Panc1 (cell line): Measurements from ENCODE around the gene HSPA12A. TPM values are rescaled to one million over a fixed set of nuclear protein-coding genes. Genes with fewer than 3 reads are reported as not detected.

Source experiments
- ATAC-seq: fragments of 200-7000 bp; cut with Tn5 transposase; 2 replicates; pipeline ENCODE4 v1.9.1; 2020; ENCODE audit warnings: mild to moderate bottlenecking, moderate library complexity
- BruUV-seq: library from RNA; stranded (reverse); fragments of 400-500 nt; replicated peaks from 2 replicates; lab custom pipeline; 2021; lab: Mats Ljungman, UMichigan
- CTCF ChIA-PET: fragments of 300-600 bp; sonication (Branson Sonifier 250); formaldehyde crosslinking; loops from one replicate; lab custom pipeline; 2022; ENCODE audit warnings: antibody characterized with exemption; lab: Charles Lee
- POLR2A ChIA-PET: fragments of 300-600 bp; sonication (Branson Sonifier 250); formaldehyde crosslinking; loops from one replicate; lab custom pipeline; 2022; ENCODE audit warnings: antibody characterized with exemption; lab: Charles Lee
- DNase-seq: peaks from one replicate; pipeline ENCODE4 v3.0.0-alpha.2; 2010; ENCODE audit warnings: low read depth, low spot score
- H3K27ac ChIP-seq: 2 replicates; pipeline ENCODE4 v1.5.1; 2011; ENCODE audit warnings: mild to moderate bottlenecking, low read length, inconsistent platforms
- H3K27me3 ChIP-seq: fragments of 200-500 bp; sonication (Bioruptor generic); 2 replicates; pipeline ENCODE4 v1.6.0; 2014; ENCODE audit warnings: low read length, inconsistent platforms; ENCODE audit not compliant: control insufficient read depth, insufficient read depth
- H3K36me3 ChIP-seq: fragments of 200-500 bp; sonication (Bioruptor generic); 2 replicates; pipeline ENCODE4 v1.5.1; 2014; ENCODE audit warnings: inconsistent platforms, mild to moderate bottlenecking, low read length, moderate library complexity; ENCODE audit not compliant: control insufficient read depth, insufficient read depth
- H3K4me1 ChIP-seq: 2 replicates; pipeline ENCODE4 v1.5.1; 2011; ENCODE audit warnings: inconsistent platforms, mild to moderate bottlenecking, low read length, moderate library complexity; ENCODE audit not compliant: control insufficient read depth, insufficient read depth
- H3K4me3 ChIP-seq, 2 experiments: 2 replicates each; pipeline ENCODE4 v1.5.1; 2011 to 2012; ENCODE audit warnings: low read depth in 2 of 2, low read length in 2 of 2, mild to moderate bottlenecking in 2 of 2, inconsistent platforms in 1 of 2, moderate library complexity in 1 of 2
- H3K9me3 ChIP-seq: fragments of 200-500 bp; sonication (Bioruptor generic); 2 replicates; pipeline ENCODE4 v1.5.1; 2014; ENCODE audit warnings: low read depth, mild to moderate bottlenecking, inconsistent platforms, low read length, moderate library complexity; ENCODE audit not compliant: control insufficient read depth, insufficient read depth
- CTCF ChIP-seq: fragments of 450-650 bp; IDR thresholded peaks from 2 replicates; pipeline ENCODE4 v1.5.1; 2017; ENCODE audit warnings: mild to moderate bottlenecking
- in situ Hi-C: cut with HindIII; loops from 2 replicates; pipeline ENCODE4 v1.10.0; 2016; ENCODE audit warnings: low sequenced_read_pairs, low pct_unique_long_range_greater_than_20kb
- intact Hi-C: fragments of 100-400 bp; cut with micrococcal nuclease; formaldehyde crosslinking; loops from one replicate; pipeline ENCODE4 v1.10.0; 2022; ENCODE audit not compliant: unreplicated experiment
- total RNA-seq: library from RNA; stranded (reverse); gene quantifications from one replicate; pipeline ENCODE4 v1.2.1, GENCODE V29; 2021; ENCODE audit not compliant: unreplicated experiment
- TF ChIP-seq, protein P1 (sequence below), 2 experiments: IDR thresholded peaks; 2 replicates each; pipeline ENCODE4 v1.6.1; 2011 to 2012; ENCODE audit warnings: low read depth in 2 of 2, control low read depth in 1 of 2, low read length in 1 of 2, mild to moderate bottlenecking in 1 of 2, moderate library complexity in 1 of 2; ENCODE audit not compliant: insufficient read depth in 1 of 2

HSPA12A gene
- total RNA-seq, 1 experiment from 2014 or later = 7.7 TPM

DNA sequence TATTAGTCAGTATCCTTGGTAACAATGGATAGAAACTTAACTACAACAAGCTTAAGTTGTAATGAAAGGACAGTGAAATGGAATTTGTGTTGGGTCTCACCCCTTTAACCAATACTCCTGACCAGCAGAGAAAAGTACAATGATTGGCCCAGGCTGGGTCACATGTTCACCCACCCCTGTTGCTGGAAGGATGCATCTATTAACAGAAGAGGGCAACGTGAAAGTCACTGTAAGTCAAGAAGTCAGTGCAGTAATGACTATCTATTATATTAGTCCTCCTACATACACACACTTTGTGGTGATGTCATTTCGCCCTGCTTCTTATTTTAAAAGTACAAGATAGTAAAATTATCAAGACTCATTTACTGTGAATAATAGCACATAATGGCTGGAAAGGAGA is 105.4 kb downstream of the HSPA12A start:
- intact Hi-C loops = no loop called here
- in situ Hi-C loops = no loop called here
- no peak for ATAC-seq

DNA sequence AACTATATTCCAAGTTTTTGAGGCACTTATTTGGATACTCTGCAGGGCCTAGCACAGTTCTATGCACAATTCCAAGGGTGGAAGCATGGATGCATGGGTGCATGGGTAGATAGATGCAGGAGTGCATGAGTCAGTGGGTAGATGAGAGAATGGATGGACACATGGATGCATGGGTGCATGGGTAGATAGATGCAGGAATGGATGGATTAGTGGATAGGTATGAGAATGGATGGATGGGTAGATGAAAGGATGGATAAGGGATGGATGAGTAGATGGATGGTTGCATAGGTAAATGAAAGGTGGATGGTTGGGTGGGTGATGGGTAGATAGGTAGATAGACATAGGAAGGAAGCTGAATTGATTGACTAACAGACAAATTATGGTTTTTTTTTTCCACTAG is 106.0 kb downstream of the HSPA12A start:
- Histone ChIP-seq H3K36me3 (no peaks in the 10 kb centered on the region), H3K9me3 (no peaks in the 10 kb centered on the region), H3K27me3 (peaks cover 2% of the 10 kb centered on the region), H3K4me3 (no peak overlapping the region), H3K27ac (no peak overlapping the region), H3K4me1 (no peaks in the 10 kb centered on the region)
- no peak for DNase-seq
- ATAC-seq = no peak
- ChIA-PET POLR2A (no interaction called here), CTCF (no interaction called here)
- TF ChIP-seq, protein P1, sequence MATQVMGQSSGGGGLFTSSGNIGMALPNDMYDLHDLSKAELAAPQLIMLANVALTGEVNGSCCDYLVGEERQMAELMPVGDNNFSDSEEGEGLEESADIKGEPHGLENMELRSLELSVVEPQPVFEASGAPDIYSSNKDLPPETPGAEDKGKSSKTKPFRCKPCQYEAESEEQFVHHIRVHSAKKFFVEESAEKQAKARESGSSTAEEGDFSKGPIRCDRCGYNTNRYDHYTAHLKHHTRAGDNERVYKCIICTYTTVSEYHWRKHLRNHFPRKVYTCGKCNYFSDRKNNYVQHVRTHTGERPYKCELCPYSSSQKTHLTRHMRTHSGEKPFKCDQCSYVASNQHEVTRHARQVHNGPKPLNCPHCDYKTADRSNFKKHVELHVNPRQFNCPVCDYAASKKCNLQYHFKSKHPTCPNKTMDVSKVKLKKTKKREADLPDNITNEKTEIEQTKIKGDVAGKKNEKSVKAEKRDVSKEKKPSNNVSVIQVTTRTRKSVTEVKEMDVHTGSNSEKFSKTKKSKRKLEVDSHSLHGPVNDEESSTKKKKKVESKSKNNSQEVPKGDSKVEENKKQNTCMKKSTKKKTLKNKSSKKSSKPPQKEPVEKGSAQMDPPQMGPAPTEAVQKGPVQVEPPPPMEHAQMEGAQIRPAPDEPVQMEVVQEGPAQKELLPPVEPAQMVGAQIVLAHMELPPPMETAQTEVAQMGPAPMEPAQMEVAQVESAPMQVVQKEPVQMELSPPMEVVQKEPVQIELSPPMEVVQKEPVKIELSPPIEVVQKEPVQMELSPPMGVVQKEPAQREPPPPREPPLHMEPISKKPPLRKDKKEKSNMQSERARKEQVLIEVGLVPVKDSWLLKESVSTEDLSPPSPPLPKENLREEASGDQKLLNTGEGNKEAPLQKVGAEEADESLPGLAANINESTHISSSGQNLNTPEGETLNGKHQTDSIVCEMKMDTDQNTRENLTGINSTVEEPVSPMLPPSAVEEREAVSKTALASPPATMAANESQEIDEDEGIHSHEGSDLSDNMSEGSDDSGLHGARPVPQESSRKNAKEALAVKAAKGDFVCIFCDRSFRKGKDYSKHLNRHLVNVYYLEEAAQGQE (IDR thresholded peaks at IDR 0.05; ENCODE audit: insufficient read depth in 1 of 2, low read depth in 2 of 2, low read length in 1 of 2) = no peak
- in situ Hi-C loops = no loop called here
- no TSS peak for BruUV-seq
- intact Hi-C loops = no loop called here

More for the DNA sequence above, 105.4 kb downstream of the HSPA12A start:
- H3K36me3 ChIP-seq = no peaks in the 10 kb centered on the region
- H3K4me3 ChIP-seq = no peak overlapping the region
- TF ChIP-seq, protein P1 (IDR thresholded peaks at IDR 0.05; ENCODE audit: insufficient read depth in 1 of 2, low read depth in 2 of 2, low read length in 1 of 2) = no peak
- H3K27me3 ChIP-seq = peaks cover 5% of the 10 kb centered on the region
- no peak for DNase-seq
- CTCF ChIA-PET = no interaction called here
- BruUV-seq = no TSS peak
- no peak overlapping the region for H3K27ac ChIP-seq
- POLR2A ChIA-PET = no interaction called here
- no peaks in the 10 kb centered on the region for H3K9me3 ChIP-seq
- no peaks in the 10 kb centered on the region for H3K4me1 ChIP-seq

DNA sequence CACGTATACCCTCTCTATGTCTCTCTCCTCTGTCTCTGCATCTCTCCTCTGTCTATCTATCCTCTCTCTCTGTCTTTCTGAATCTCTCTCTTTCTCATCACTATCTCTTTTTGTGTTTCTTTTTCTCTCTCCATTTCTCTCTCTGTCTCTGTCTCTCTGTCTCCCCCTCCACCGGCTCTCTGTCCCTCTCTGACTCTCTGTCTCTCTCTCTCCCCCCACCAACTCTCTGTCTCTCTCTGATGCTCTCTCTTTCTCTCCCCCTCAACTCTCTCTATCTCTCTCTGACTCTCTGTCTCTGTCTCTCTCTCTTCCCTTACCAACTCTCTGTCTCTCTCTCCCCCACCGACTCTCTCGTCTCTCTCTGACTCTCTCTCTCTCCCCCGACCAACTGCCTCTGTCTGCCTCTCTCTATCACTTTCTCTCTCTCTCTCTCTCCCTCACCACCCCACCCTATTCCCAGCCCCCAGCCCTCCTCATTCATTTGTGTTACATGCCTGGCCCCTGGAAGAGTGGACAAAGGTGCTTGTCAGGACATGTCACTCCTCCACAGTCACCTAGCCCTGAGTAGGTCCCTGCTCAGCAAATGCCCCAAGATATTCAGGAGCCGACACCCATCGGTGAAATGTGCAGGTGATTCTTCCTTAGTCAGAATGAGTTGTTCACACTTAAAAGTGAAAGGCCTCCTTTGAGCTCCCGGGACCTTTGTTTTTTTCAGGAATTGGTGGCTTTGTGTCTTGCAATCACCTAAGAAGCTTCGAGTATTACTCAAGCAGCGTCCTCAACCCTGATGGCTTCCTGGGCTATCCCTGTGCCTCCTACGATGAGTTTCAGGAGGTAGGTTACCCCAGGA is 108.0 kb downstream of the HSPA12A start:
- CTCF ChIA-PET = no interaction called here
- no peak for ATAC-seq

More for the DNA sequence above, 108.0 kb downstream of the HSPA12A start:
- Histone ChIP-seq H3K4me1 (no peaks in the 10 kb centered on the region), H3K27ac (no peak overlapping the region), H3K9me3 (no peaks in the 10 kb centered on the region), H3K27me3 (peaks cover 2% of the 10 kb centered on the region), H3K36me3 (no peaks in the 10 kb centered on the region), H3K4me3 (no peak overlapping the region)
- intact Hi-C loops = no loop called here
- no TSS peak for BruUV-seq
- POLR2A ChIA-PET = no interaction called here
- no peak for TF ChIP-seq CTCF
- DNase-seq = no peak
- in situ Hi-C loops = no loop called here
